Hematopoietic multipotent progenitor cell (in vitro differentiated cells): Measurements from ENCODE around the gene SURF6. TPM values are rescaled to one million over a fixed set of nuclear protein-coding genes. Genes with fewer than 3 reads are reported as not detected.
"Not testable (repeated sequence)": the region's sequence is repeated elsewhere in the genome, so short reads cannot be mapped to it uniquely, and the experiment has no call there.

Experiments used
- DNase-seq, 3 donors: peaks; one replicate each; pipeline ENCODE4 v3.0.0-alpha.2; 2011 to 2015; ENCODE audit warnings: low read depth in 2 of 3, low spot score in 2 of 3
- total RNA-seq: library from RNA; depleted of rRNA; stranded (reverse); fragments of >200 nt; gene quantifications from one replicate; pipeline ENCODE4 v1.2.3, GENCODE V29; 2012

The SURF6 gene
- total RNA-seq, 1 donor: 19.4 TPM

- DNase-seq: not testable (repeated sequence)
These were observed 6.5 kb downstream of the SURF6 start for GRCh38 chr9:133329306-133330156.

GRCh38 chr9:133327834-133328484 is 8.0 kb downstream of the SURF6 start:
- no peak for DNase-seq

GRCh38 chr9:133327021-133327420 is 9.0 kb downstream of the SURF6 start:
- not testable (repeated sequence) for DNase-seq

GRCh38 chr9:133323991-133324703 is 11.8 kb downstream of the SURF6 start:
- no peak for DNase-seq

- no peak for DNase-seq
These were observed 12.8 kb downstream of the SURF6 start for GRCh38 chr9:133323211-133323610.

- DNase-seq: no peak
These were observed 13.3 kb downstream of the SURF6 start for GRCh38 chr9:133322701-133323100.

GRCh38 chr9:133321411-133321935 is 14.5 kb downstream of the SURF6 start:
- DNase-seq: no peak

- DNase-seq: no peak
These were observed 15.5 kb downstream of the SURF6 start for GRCh38 chr9:133320421-133320881.

GRCh38 chr9:133317551-133317950 is 18.4 kb downstream of the SURF6 start:
- DNase-seq: not testable (repeated sequence)

- DNase-seq: no peak
These were observed 20.0 kb downstream of the SURF6 start for GRCh38 chr9:133315997-133316396.

- DNase-seq: no peak
These were observed 26.4 kb downstream of the SURF6 start for GRCh38 chr9:133309608-133310007.

- no peak for DNase-seq
These were observed 28.7 kb downstream of the SURF6 start for GRCh38 chr9:133307301-133307700.

- DNase-seq: no peak
These were observed 29.5 kb downstream of the SURF6 start for GRCh38 chr9:133306242-133307204.

GRCh38 chr9:133305731-133306130 is 30.3 kb downstream of the SURF6 start:
- no peak for DNase-seq

GRCh38 chr9:133304477-133305377 is 31.3 kb downstream of the SURF6 start:
- no peak for DNase-seq

GRCh38 chr9:133304158-133304470 is 31.9 kb downstream of the SURF6 start:
- no peak for DNase-seq

GRCh38 chr9:133303266-133304157 is 32.5 kb downstream of the SURF6 start:
- no peak for DNase-seq
